NCI-H69 (cell line): ENCODE data around the gene SLC22A3.
"Not testable (repeated sequence)": the region's sequence is repeated elsewhere in the genome, so short reads cannot be mapped to it uniquely, and the experiment has no call there.

Experiments used
- DNase-seq: peaks from one replicate; lab custom pipeline; 2025; lab: John Stamatoyannopoulos, UW

The SLC22A3 gene

DNA sequence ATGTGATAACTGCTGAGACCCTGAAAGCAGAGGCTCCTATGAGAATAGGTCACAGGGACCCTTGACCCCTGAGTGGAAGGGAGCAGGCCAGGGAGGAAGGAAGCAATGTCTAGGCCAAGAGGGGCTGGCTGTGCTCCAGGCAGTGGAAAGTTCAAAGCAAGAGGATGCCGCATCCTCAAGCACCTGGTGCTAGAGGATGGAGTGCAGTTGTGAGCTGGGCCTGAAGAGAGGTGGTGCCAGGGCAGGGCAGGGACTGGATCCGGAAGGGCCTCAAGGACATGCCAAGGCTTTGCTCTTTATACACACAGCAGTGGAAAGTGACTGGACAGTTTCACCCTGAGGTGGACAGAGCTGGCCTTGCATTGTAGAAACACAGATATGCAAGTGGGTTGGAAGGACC lies 97.0 kb downstream of the SLC22A3 start:
- no peak for DNase-seq

DNA sequence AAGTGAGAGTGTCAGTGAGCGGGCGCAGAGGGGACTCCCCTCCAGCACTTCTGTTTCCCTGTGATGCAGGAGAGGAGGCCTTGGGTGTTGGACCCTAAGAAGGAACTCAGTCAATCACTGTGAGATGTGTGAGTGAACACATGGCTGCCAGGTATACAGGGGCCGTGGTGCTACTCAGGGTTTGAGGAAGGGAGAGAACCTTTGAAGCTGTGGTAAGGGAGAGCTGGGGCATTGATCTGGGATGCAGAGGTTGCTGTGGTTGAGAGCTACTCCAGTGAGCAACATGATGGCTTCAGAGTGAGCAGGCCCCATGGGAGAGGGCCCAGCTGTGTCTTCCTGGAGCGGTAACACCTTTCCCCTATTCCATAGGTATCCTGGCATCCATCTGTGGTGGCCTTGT lies 99.2 kb downstream of the SLC22A3 start:
- no peak for DNase-seq

DNA sequence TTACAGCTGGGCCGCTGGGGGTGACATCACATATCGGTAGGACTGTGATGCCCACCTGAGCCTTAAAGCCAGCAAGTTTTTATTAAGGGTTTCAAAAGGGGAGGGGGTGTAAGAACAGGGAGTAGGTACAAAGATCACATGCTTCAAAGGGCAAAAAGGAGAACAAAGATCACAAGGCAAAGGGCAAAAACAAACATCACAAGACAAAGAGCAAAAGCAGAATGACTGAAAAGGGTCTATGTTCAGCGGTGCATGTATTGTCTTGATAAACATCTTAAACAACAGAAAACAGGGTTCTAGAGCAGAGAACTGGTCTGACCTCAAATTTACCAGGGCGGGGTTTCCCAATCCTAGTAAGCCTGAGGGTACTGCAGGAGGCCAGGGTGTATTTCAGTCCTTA lies 101.6 kb downstream of the SLC22A3 start:
- DNase-seq: not testable (repeated sequence)

DNA sequence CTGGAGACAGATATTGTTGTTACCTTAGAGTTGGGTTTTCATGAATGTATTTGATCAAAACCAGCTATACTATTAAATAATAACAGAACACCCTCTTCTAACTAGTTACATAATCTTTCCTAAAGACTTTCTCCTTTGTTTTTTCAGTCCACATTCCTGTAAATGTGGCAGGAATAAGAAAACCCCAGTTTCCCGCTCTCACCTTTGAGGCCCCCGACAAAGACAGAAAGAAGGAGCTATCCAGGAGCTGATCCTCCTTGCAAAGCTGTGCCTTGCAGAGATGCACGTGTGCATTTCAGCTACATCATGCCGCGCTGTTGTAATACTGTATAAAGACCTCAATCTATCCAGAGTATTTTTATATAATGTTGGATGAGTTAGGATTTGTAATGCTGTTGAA lies 102.7 kb downstream of the SLC22A3 start:
- no peak for DNase-seq

DNA sequence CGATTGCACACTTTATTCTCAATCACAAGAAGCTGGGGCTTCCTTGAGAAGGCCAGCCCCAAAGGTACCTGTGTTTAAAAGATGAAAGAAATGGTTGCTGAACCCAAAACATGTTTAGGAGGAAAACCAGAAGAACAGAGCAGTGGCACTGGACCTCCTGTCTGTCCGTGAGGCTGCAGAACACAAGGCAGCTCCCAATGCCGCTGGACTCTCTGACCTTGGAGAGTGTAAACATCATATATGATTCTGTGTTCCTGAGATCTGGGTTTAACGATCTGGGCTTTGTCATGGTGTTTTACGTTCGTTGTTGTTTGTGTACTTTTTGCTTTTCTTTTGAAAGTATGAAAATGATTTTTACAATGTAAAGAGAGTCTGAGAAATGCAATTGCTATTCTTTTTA lies 106.1 kb downstream of the SLC22A3 start:
- DNase-seq: no peak

DNA sequence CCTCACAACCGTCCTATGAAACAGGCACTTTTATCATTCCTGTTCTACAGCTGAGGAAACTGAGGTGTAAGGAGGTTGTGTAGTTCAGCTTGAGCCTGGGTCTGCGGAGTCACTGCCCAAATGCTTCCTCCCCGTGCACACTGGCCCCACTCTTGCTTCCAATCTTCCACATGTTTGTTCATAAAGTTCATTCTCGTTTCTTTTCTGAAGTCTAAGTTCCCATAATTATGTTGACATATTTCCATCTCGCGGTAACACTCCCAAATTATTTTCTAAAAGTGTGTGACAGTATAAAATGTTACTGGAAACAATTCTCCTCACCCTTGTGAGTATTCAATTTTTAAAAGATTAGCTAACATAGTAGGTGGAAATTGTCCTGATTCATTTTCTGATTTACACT lies 106.9 kb downstream of the SLC22A3 start:
- no peak for DNase-seq

DNA sequence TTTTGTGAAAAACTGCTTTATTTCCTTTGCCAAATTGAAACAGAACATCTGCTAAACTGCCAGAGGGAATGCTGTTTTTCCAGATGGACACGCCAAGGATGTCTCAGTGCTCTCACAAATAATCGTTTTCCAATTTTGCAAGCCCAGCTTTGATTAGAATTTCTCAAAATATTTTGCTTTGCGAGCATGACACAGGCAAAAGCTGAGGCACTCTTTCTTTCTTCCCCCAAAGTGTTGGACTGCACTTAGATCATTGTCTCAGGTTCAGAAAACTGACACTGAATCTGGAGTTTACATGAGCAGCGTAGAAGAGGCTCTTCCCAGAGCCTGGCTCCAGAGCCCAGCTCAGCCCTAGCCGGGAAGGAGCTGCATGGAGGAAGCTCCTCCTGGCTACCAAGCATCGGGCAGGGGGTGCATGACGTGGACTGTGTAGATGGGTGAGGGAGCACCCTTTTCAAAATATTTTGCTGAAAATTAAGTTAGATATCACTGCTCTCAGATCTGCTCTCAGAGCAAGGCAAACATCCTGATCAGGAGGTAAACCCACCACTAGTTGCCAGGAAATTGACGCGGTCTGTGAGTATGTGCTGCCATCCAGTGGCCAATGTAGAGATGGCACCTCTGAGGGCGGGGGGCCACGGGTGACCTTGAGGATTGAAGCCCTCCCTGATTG lies 107.5 kb downstream of the SLC22A3 start:
- peak; percentile 37 for DNase-seq

DNA sequence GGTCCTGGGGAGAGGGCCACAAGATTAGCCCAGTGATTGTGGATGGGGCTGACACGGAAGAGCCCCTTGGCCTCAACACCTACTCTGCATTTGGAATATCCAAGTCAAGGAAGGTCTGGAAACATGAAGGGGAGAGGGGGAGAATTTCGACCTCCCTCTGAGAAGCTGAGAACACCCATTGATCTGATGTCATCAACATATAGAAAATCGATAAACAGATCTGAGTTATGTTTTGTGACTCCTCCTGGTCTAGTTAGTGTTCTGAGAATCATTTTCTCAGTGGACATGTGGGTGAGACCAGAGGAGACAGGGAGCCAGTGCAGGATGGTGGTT lies 108.0 kb downstream of the SLC22A3 start:
- DNase-seq: no peak

DNA sequence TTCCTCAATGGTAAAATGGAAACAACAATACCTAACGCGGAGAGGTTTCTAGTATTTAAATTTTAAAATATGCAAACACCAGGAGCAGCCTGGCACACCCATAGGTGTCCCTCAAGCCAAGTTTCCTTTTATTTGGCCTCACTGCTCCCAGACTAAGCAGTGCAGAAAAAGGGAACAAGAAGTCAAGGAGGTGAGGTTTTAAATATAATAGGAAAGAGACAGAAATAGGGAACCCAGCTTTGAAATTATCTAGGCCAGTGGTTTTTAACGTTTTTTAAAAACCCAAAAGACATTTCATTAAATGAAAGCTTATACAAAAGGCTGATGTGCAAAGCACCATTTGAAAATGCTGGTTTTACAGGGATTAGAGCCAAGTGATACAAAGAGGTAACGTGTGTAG lies 109.6 kb downstream of the SLC22A3 start:
- no peak for DNase-seq

DNA sequence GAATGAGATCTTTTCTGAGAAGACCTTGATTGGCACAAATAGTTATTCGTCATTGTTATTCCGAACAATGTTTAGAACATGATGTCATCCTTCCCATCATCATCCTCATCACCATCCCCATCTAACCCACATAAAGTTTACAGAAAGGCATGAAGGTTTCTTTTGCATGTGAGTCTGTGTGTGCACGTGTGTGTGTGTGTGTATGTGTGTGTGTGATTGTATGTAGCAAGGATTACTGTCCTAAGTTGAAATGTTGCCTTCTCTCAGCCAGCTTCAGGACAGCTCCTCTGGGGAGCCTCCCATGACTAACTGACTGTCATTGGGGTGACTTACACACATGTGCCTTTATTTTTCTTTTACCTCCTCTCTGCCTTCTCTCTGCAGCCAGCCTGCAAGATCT lies 113.5 kb downstream of the SLC22A3 start:
- no peak for DNase-seq

DNA sequence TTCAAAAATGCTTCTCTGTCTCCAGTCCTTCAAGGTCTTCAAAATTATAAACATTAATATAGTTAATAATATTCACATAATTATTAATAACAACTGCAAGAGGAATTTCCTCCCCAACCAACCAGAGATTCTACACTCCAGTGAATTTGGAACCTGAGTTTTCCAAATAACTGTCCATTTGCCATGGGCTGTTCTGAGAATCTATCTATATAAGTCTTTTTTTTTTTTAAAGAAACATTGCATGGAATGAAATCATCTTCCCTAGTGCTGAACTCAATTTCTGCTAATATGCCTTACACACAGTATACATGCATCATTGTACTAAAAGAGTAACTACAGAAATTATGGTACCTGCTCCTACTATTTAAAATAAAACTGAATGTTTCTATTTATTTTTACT lies 113.9 kb downstream of the SLC22A3 start:
- no peak for DNase-seq

DNA sequence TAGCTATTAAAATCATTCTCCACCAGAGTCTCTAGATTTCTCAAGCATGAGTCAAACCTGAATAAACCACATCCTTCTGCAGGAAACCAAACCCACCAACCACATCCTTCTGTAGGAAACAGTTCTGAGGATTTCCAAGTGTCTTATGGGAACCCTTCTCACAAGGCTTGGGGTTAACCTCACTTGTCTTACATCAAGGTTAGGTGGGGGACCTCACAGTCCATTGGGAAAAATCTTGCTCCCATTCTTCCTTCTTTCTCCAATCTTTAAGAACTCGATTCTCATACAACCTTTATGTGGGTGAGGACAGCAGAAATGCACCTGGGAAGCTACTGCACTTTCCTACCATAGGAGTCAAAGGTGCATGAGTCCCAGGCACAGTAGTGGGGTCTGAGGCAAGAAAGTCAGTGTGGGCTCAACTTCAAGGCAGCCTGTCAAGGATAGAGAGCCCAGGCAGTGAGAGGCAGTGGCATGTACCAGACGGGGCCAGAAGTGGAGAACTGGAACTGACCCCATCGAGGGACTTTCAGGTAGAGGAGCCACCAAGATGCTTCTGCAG lies 114.5 kb downstream of the SLC22A3 start:
- DNase-seq: no peak

DNA sequence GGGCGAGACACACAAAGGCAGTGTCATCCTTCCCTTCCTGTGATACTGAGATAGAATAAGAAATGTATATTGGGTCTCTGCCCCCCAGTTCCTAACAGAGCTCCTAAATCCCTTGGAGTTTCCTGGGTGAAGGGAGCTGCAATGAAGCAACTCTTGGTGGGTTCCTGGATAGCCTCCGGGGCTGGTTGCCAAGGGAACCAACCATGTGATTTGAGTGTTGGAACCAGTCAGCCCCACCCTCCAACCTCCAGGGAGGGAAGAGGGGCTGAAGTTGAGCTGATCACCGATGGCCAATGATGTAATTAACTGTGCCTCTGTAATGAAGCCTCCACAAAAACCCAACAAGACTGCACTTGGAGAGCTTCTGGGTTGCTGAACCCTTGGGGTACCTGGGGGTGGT lies 116.6 kb downstream of the SLC22A3 start:
- no peak for DNase-seq

DNA sequence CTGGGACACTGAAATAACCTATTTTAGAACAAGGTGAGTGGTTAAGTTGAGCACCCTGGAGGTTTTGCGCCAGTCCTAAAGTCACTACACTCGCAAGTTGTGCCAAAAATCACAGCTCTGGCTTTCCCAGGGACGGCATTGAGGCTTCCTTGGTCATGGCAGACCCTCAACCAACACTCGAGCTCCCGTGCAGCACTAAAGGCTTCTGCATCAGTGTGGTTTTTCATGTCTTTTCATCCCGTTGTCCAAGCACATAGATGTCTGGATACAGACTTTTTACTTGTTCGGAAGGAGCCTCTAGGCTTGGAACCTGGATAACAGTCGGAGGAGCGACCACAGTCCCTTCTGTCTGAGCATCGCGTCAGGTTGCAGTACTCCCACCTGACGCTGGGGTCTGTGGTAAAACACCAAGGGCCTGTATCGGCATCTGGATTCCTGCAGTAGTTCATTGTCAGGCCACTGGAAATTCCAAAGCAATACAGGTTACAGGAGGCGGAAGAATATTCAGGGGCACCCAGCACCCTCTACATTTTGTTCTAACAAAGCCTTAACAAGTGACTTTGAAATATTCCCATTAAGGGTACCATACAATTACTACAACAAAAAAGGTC lies 119.2 kb downstream of the SLC22A3 start:
- not testable (repeated sequence) for DNase-seq

DNA sequence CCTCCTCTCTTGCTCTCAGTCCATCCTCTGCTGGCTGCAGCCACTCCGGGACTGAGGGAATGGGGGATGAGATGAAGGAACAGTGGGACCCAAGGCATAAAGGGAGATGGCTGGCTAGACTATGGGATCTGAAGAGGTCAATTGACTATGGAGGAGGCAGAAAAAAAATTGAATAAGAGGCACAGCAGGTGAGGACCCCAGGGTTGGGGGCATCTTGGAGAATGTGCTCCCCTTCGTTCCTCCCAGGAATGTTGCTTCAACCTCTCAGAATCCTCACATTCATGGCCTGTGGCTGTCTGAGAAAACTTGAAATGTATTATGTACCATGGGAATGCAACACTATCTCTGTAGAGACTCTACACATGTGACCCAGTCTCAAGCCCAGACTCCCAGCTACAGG lies 121.0 kb downstream of the SLC22A3 start:
- DNase-seq: no peak

DNA sequence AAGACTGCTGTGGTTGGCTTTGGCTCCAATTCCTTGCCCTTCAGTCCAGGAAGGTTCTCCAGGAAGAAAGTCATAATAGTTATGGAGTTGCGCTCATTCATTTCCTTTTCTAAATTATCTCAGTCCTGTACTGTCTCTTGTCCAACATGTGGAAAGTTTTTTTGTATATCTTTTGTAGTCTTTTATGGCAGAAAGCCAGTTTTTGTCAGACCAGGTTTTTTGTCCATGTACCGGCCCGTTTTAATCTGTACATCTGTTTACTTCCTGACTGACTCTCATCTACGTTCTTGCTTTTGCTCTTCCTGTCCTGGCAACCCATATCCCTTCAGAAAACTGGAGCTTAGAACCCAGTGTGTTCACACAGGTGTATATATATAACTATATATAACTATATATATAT lies 127.9 kb downstream of the SLC22A3 start:
- DNase-seq: not testable (repeated sequence)

DNA sequence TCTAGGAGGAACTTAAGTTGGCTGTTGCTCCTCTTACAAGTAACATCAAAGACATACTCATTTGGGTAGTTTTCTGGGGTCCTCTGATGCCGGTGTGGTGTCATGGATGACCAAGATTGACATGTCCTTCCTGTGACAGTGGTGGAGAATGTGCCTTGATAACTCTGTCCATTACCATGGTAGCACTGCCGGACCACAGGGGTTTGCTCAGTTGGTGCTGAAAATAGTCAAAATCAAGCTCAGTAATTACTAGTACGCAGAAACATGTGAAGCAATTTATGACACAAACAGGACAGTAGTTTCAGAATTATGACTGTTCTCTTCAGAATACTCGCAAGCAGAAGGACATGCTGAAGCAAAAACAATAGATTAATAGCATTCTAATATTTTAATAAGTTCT lies 128.9 kb downstream of the SLC22A3 start:
- DNase-seq: not testable (repeated sequence)

DNA sequence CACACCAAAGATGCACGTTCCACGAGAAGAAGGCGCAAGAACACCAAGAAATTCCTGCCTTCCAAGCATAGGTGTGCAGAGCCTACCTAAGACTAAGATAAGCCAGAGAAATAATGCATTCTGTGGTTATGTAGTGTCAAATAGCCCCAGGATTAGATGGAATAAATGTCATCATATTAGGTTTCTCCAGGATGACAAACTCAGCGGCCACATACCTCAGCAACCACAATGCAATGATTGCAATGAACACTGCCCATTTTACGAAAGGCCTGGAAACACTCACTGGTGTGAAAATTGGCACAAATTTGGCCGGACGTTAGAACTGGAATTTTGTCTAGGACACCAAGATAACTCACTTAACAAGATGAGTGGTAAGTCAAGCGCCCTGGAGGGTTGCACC lies 129.7 kb downstream of the SLC22A3 start:
- DNase-seq: no peak

DNA sequence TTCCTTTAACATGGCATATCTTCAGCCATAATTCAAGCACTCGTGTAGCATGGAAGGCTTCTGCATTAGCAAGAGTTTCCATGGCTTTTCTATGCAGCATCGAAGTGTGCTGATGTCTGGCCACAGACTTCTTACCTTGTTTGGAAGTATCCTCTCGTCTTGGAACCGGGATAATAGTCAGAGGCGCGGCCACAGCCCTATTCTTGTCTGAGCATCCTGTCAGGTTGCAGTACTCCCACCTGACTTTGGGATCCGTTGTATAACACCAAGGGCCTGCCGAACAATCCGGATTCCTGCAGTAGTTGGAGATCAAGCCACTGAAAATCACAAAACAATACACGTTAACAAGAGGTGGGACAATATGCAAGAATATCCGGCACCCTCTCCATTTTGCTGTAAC lies 138.9 kb downstream of the SLC22A3 start:
- DNase-seq: no peak

DNA sequence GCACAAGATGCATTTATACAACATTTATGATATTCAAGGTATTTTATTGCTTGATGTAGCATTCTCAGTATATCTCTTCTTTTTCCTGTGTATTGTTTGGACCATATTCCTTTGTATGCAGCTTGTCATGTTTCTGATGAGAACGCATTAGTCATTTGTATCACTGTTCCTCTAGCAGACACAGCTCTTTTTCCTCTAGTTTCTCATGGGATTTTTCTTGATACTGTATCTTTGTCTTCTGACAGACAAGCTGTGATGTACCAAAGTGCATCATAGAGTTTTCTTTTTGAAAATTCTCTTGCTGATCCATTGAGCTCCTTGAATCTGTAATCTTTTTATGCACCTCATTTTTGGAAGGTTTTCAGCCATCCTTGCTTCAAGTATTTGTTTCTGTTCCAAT lies 140.9 kb downstream of the SLC22A3 start:
- no peak for DNase-seq

DNA sequence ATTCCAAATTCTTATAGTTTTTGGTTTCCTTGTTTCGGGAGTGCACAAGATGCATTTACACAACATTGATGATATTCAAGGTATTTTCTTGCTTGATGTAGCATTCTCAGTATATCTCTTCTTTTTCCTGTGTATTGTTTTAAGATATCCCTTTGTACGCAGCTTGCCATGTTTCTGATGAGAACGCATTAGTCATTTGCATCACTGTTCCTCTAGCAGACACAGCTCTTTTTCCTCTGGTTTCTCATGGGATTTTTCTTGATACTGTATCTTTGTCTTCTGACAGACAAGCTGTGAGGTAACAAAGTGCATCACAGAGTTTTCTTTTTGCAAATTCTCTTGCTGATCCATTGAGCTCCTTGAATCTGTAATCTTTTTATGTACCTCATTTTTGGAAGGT lies 146.4 kb downstream of the SLC22A3 start:
- DNase-seq: no peak

DNA sequence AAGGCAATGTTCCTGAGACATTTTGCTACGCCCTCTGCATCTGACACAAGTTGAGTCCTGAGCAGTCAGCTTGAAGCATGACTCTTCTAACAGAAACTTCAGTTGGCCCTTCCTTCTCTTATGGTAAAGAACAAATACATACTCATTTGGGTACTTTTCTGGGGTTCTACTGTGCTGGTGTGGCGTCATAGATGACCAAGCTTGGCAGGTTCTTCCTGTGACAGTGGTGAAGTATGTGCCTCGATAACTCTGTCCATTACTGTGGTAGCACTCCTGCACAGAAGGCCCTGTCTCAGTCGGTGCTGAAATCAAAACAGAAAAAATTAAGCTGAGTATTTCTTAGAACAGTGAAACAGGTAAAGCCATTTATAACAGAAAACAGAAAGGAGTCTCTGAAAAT lies 152.5 kb downstream of the SLC22A3 start:
- DNase-seq: no peak
